ENCODE results near the gene ATP5MC3.
"Not testable (repeated sequence)": the region's sequence is repeated elsewhere in the genome, so short reads cannot be mapped to it uniquely, and the experiment has no call there.

ATP5MC3 gene

GRCh38 chr2:175181104-175181876 lies at the start of gene ATP5MC3:
ATP5MC3 (minus strand) TSS chr2:175181710; CDS start chr2:175181393, 317 bp downstream.
- peak; percentile 93 for DNase-seq (ENCODE audit: low read depth, low spot score)

- DNase-seq (ENCODE audit: low read depth, low spot score): not testable (repeated sequence)
These were observed 47.1 kb upstream of the ATP5MC3 start for GRCh38 chr2:175228601-175229000.

- no peak for DNase-seq (ENCODE audit: low read depth, low spot score)
These were observed 46.7 kb upstream of the ATP5MC3 start for GRCh38 chr2:175228179-175228578.

- DNase-seq (ENCODE audit: low read depth, low spot score): no peak
These were observed 45.9 kb upstream of the ATP5MC3 start for GRCh38 chr2:175227393-175227792.

- no peak for DNase-seq (ENCODE audit: low read depth, low spot score)
These were observed 38.6 kb upstream of the ATP5MC3 start for GRCh38 chr2:175220075-175220474.

GRCh38 chr2:175218551-175218950 lies 37.0 kb upstream of the ATP5MC3 start:
- DNase-seq (ENCODE audit: low read depth, low spot score): no peak

- DNase-seq (ENCODE audit: low read depth, low spot score): no peak
These were observed 26.4 kb upstream of the ATP5MC3 start for GRCh38 chr2:175207741-175208438.

GRCh38 chr2:175206866-175207265 lies 25.4 kb upstream of the ATP5MC3 start:
- no peak for DNase-seq (ENCODE audit: low read depth, low spot score)

- no peak for DNase-seq (ENCODE audit: low read depth, low spot score)
These were observed 24.0 kb upstream of the ATP5MC3 start for GRCh38 chr2:175205523-175205922.

- no peak for DNase-seq (ENCODE audit: low read depth, low spot score)
These were observed 22.3 kb upstream of the ATP5MC3 start for GRCh38 chr2:175203621-175204496.

GRCh38 chr2:175195012-175195411 lies 13.5 kb upstream of the ATP5MC3 start:
- DNase-seq (ENCODE audit: low read depth, low spot score): no peak

GRCh38 chr2:175188761-175189160 lies 7.3 kb upstream of the ATP5MC3 start:
- DNase-seq (ENCODE audit: low read depth, low spot score): no peak

- DNase-seq (ENCODE audit: low read depth, low spot score): no peak
These were observed 5.9 kb upstream of the ATP5MC3 start for GRCh38 chr2:175187378-175187777.

GRCh38 chr2:175183674-175184073 lies 2.2 kb upstream of the ATP5MC3 start:
- DNase-seq (ENCODE audit: low read depth, low spot score): no peak

- DNase-seq (ENCODE audit: low read depth, low spot score): no peak
These were observed 383 bp upstream of the ATP5MC3 start for GRCh38 chr2:175181877-175182308.

- DNase-seq (ENCODE audit: low read depth, low spot score): peak; percentile 18
These were observed 808 bp downstream of the ATP5MC3 start for GRCh38 chr2:175180701-175181103.

- no peak for DNase-seq (ENCODE audit: low read depth, low spot score)
These were observed 4.9 kb downstream of the ATP5MC3 start for GRCh38 chr2:175176624-175177023.

GRCh38 chr2:175175896-175176295 lies 5.6 kb downstream of the ATP5MC3 start:
- no peak for DNase-seq (ENCODE audit: low read depth, low spot score)

GRCh38 chr2:175175320-175175719 lies 6.2 kb downstream of the ATP5MC3 start:
- DNase-seq (ENCODE audit: low read depth, low spot score): no peak

GRCh38 chr2:175170659-175171304 lies 10.7 kb downstream of the ATP5MC3 start:
- no peak for DNase-seq (ENCODE audit: low read depth, low spot score)

GRCh38 chr2:175169191-175169590 lies 12.3 kb downstream of the ATP5MC3 start:
- no peak for DNase-seq (ENCODE audit: low read depth, low spot score)

GRCh38 chr2:175168564-175168945 lies 13.0 kb downstream of the ATP5MC3 start:
- no peak for DNase-seq (ENCODE audit: low read depth, low spot score)
